GM19035 (cell line): ENCODE measurements around the gene FBXL16.

ENCODE experiments used
- ATAC-seq: cut with Tn5 transposase; IDR thresholded peaks from one replicate; pipeline ENCODE4 v1.9.1; 2021; ENCODE audit not compliant: unreplicated experiment

The FBXL16 gene

GRCh38 chr16:678858-679813 is 26.5 kb downstream of the FBXL16 start:
- peak; percentile 2 for ATAC-seq

GRCh38 chr16:678209-678857 is 27.3 kb downstream of the FBXL16 start:
- ATAC-seq: no peak

GRCh38 chr16:677316-678190 is 28.0 kb downstream of the FBXL16 start:
- ATAC-seq: no peak

GRCh38 chr16:676913-677312 is 28.7 kb downstream of the FBXL16 start:
- no peak for ATAC-seq

GRCh38 chr16:676565-676902 is 29.1 kb downstream of the FBXL16 start:
- ATAC-seq: no peak

- no peak for ATAC-seq
These were observed 29.6 kb downstream of the FBXL16 start for GRCh38 chr16:675884-676564.

- no peak for ATAC-seq
These were observed 30.4 kb downstream of the FBXL16 start, which contains the start of gene RHBDL1 for GRCh38 chr16:674968-675883. RHBDL1 (plus strand) TSS chr16:675671; CDS start chr16:675791, 120 bp downstream.

GRCh38 chr16:674214-674881 is 31.3 kb downstream of the FBXL16 start:
- no peak for ATAC-seq

GRCh38 chr16:673399-673991 is 32.1 kb downstream of the FBXL16 start:
- no peak for ATAC-seq

GRCh38 chr16:672851-673250 is 32.8 kb downstream of the FBXL16 start:
- ATAC-seq: no peak

- ATAC-seq: no peak
These were observed 33.2 kb downstream of the FBXL16 start for GRCh38 chr16:672371-672770.

GRCh38 chr16:671353-672131 is 34.1 kb downstream of the FBXL16 start:
- ATAC-seq: no peak

- no peak for ATAC-seq
These were observed 34.9 kb downstream of the FBXL16 start for GRCh38 chr16:670485-671352.

GRCh38 chr16:669666-670065 is 35.9 kb downstream of the FBXL16 start:
- no peak for ATAC-seq

GRCh38 chr16:668519-669171 is 37.0 kb downstream of the FBXL16 start:
- ATAC-seq: peak; percentile 7

- peak; percentile 80 for ATAC-seq
These were observed 37.7 kb downstream of the FBXL16 start, which contains the start of gene RHOT2 for GRCh38 chr16:667780-668518. RHOT2 (plus strand) TSS chr16:668132; CDS start chr16:668200, 68 bp downstream.
